MM.1S (cell line): ENCODE data around the gene TM9SF2.

Source experiments
- DNase-seq: peaks from one replicate; pipeline ENCODE4 v3.0.0-alpha.2; 2015
- H2AFZ ChIP-seq: fragments of 300-600 bp; sonication (generic); 2 replicates; pipeline ENCODE4 v1.6.0; 2016; ENCODE audit warnings: antibody characterized with exemption, low read length
- H3F3A ChIP-seq: fragments of 300-600 bp; sonication (generic); 2 replicates; pipeline ENCODE4 v1.6.1; 2016; ENCODE audit warnings: mild to moderate bottlenecking, antibody characterized with exemption, low read length, moderate library complexity, mixed read lengths; ENCODE audit not compliant: insufficient read depth
- H3K27ac ChIP-seq: fragments of 300-600 bp; sonication (generic); 2 replicates; pipeline ENCODE4 v1.5.1; 2016; ENCODE audit warnings: mild to moderate bottlenecking, low read length
- H3K27me3 ChIP-seq: fragments of 300-600 bp; sonication (generic); replicated peaks from 2 replicates; pipeline ENCODE4 v1.6.0; 2016; ENCODE audit warnings: low read length; ENCODE audit not compliant: insufficient read depth
- H3K36me3 ChIP-seq: fragments of 300-600 bp; sonication (generic); replicated peaks from 2 replicates; pipeline ENCODE4 v1.6.1; 2016; ENCODE audit warnings: mild to moderate bottlenecking, low read length, mixed read lengths; ENCODE audit not compliant: insufficient read depth
- H3K4me1 ChIP-seq: fragments of 300-600 bp; sonication (generic); 2 replicates; pipeline ENCODE4 v1.6.1; 2016; ENCODE audit warnings: low read length, mixed read lengths
- H3K4me2 ChIP-seq: fragments of 300-600 bp; sonication (generic); 2 replicates; pipeline ENCODE4 v1.6.0; 2016; ENCODE audit warnings: low read depth, low read length
- H3K4me3 ChIP-seq: fragments of 300-600 bp; sonication (generic); 2 replicates; pipeline ENCODE4 v1.5.1; 2016; ENCODE audit warnings: low read length, mixed read lengths
- H3K79me2 ChIP-seq: fragments of 300-600 bp; sonication (generic); 2 replicates; pipeline ENCODE4 v1.6.1; 2016; ENCODE audit warnings: mixed run types, low read length, mixed read lengths
- H3K9ac ChIP-seq: fragments of 300-600 bp; sonication (generic); 2 replicates; pipeline ENCODE4 v1.6.1; 2016; ENCODE audit warnings: low read length, mixed read lengths
- H3K9me2 ChIP-seq: fragments of 300-600 bp; sonication (generic); replicated peaks from 2 replicates; pipeline ENCODE4 v1.6.1; 2016; ENCODE audit warnings: mild to moderate bottlenecking, low read length, mixed read lengths; ENCODE audit not compliant: insufficient read depth
- H3K9me3 ChIP-seq: fragments of 300-600 bp; sonication (generic); replicated peaks from 2 replicates; pipeline ENCODE4 v1.6.1; 2016; ENCODE audit warnings: mild to moderate bottlenecking, low read length, mixed read lengths; ENCODE audit not compliant: insufficient read depth
- H4K20me1 ChIP-seq: fragments of 300-600 bp; sonication (generic); 2 replicates; pipeline ENCODE4 v1.6.1; 2016; ENCODE audit warnings: mild to moderate bottlenecking, low read length, moderate library complexity, mixed read lengths; ENCODE audit not compliant: insufficient read depth
- CTCF ChIP-seq: fragments of 300-600 bp; sonication (generic); IDR thresholded peaks from 2 replicates; pipeline ENCODE4 v1.5.1; 2016; ENCODE audit warnings: antibody characterized with exemption, low read length, mixed read lengths
- EZH2 ChIP-seq: fragments of 300-600 bp; sonication (generic); optimal IDR thresholded peaks from 2 replicates; pipeline ENCODE3; 2017; ENCODE audit warnings: low read depth, mild to moderate bottlenecking, antibody characterized with exemption, low read length, mixed read lengths
- EZH2phosphoT487 ChIP-seq: fragments of 300-600 bp; sonication (generic); IDR thresholded peaks from 2 replicates; pipeline ENCODE4 v1.6.1; 2018; ENCODE audit warnings: antibody characterized with exemption, low read length

The TM9SF2 gene

GRCh38 chr13:99471221-99472121 is 29.8 kb upstream of the TM9SF2 start:
- Histone ChIP-seq H3K9ac (no peak overlapping the region), H3K9me3 (no peaks in the 10 kb centered on the region), H3K9me2 (no peaks in the 10 kb centered on the region), H3K4me1 (no peaks in the 10 kb centered on the region), H4K20me1 (no peaks in the 10 kb centered on the region), H3K79me2 (no peaks in the 10 kb centered on the region), H3K27me3 (no peaks in the 10 kb centered on the region), H3K4me3 (no peak overlapping the region), H3K4me2 (no peak overlapping the region), H2AFZ (no peak overlapping the region), H3K36me3 (no peaks in the 10 kb centered on the region), H3F3A (no peaks in the 10 kb centered on the region), H3K27ac (no peak overlapping the region)
- TF ChIP-seq EZH2: no peak
- TF ChIP-seq EZH2phosphoT487: no peak
- TF ChIP-seq CTCF: no peak
- no peak for DNase-seq

- H3K4me1 ChIP-seq: no peaks in the 10 kb centered on the region
- no peak overlapping the region for H2AFZ ChIP-seq
- no peaks in the 10 kb centered on the region for H3K9me2 ChIP-seq
- no peaks in the 10 kb centered on the region for H4K20me1 ChIP-seq
- H3K27ac ChIP-seq: no peak overlapping the region
- no peak for TF ChIP-seq EZH2phosphoT487
- no peak for TF ChIP-seq EZH2
- TF ChIP-seq CTCF: no peak
- no peaks in the 10 kb centered on the region for H3K27me3 ChIP-seq
- DNase-seq: no peak
- H3K9ac ChIP-seq: no peak overlapping the region
- H3K9me3 ChIP-seq: no peaks in the 10 kb centered on the region
- H3K79me2 ChIP-seq: no peaks in the 10 kb centered on the region
- no peaks in the 10 kb centered on the region for H3F3A ChIP-seq
- H3K4me2 ChIP-seq: no peak overlapping the region
- H3K4me3 ChIP-seq: no peak overlapping the region
- no peaks in the 10 kb centered on the region for H3K36me3 ChIP-seq
Observed at GRCh38 chr13:99472122-99472440, 29.2 kb upstream of the TM9SF2 start.

- Histone ChIP-seq H3K27ac (no peak overlapping the region), H3F3A (no peaks in the 10 kb centered on the region), H3K27me3 (no peaks in the 10 kb centered on the region), H3K79me2 (no peaks in the 10 kb centered on the region), H3K36me3 (no peaks in the 10 kb centered on the region), H4K20me1 (no peaks in the 10 kb centered on the region), H3K4me2 (no peak overlapping the region), H3K9me2 (no peaks in the 10 kb centered on the region), H3K9ac (no peak overlapping the region), H3K4me1 (no peaks in the 10 kb centered on the region), H3K9me3 (no peaks in the 10 kb centered on the region), H2AFZ (no peak overlapping the region), H3K4me3 (no peak overlapping the region)
- no peak for DNase-seq
- no peak for TF ChIP-seq EZH2phosphoT487
- TF ChIP-seq EZH2: no peak
- TF ChIP-seq CTCF: no peak
Observed at GRCh38 chr13:99473515-99473914, 27.8 kb upstream of the TM9SF2 start.
